Nephron (organoid): ENCODE measurements around the gene CFAP46.

Experiments
- H3K27ac Mint-ChIP-seq, 3 experiments: 2 replicates each; pipeline ENCODE4 v1.8.0; 2020; ENCODE audit warnings: mixed read lengths in 3 of 3, mild to moderate bottlenecking in 2 of 3, moderate library complexity in 1 of 3
- H3K27me3 Mint-ChIP-seq: 2 replicates; pipeline ENCODE4 v1.8.0; 2021; ENCODE audit warnings: low read depth, mild to moderate bottlenecking, moderate library complexity, mixed read lengths
- H3K36me3 Mint-ChIP-seq: 2 replicates; pipeline ENCODE4 v1.8.0; 2020; ENCODE audit warnings: low read depth, mixed read lengths
- H3K4me1 Mint-ChIP-seq: 2 replicates; pipeline ENCODE4 v1.8.0; 2020; ENCODE audit warnings: mixed read lengths
- H3K4me3 Mint-ChIP-seq, 3 experiments: 2 replicates each; pipeline ENCODE4 v1.8.0; 2020; ENCODE audit warnings: mild to moderate bottlenecking in 3 of 3, mixed read lengths in 3 of 3, moderate library complexity in 2 of 3
- H3K9me3 Mint-ChIP-seq: 2 replicates; pipeline ENCODE4 v1.8.0; 2020; ENCODE audit warnings: mixed read lengths
- TF ChIP-seq, protein P1 (sequence below), 3 experiments: fragments of 200-600 bp; sonication (generic); IDR thresholded peaks; one replicate each; pipeline ENCODE4 v1.5.0; 2021; ENCODE audit warnings: antibody characterized with exemption in 3 of 3; ENCODE audit not compliant: unreplicated experiment in 3 of 3

The CFAP46 gene

DNA sequence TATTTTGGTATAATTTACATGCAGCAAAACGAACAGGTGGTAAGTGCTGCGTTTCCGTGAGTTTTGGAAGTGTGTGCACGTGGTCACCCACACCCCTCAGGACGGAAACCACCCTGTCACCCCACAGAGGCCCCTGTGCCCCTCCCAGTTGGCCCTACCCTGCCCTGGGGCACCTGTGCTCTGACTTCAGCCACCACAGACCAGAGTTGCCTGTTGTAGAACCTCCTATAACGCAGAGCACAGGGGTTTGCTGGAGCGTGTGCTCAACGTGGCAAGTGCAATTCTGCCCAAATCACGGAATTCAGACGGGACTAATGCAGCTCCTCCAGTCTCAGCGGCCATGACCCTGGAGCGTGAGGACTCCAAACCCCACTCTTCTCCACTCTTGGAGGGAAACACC is 9.6 kb upstream of the CFAP46 start:
- Mint-ChIP-seq H3K4me1 (no peaks in the 10 kb centered on the region), H3K27me3 (peaks cover 54% of the 10 kb centered on the region), H3K4me3 (no peak overlapping the region), H3K9me3 (no peaks in the 10 kb centered on the region), H3K27ac (no peak overlapping the region), H3K36me3 (no peaks in the 10 kb centered on the region)
- TF ChIP-seq, protein P1, sequence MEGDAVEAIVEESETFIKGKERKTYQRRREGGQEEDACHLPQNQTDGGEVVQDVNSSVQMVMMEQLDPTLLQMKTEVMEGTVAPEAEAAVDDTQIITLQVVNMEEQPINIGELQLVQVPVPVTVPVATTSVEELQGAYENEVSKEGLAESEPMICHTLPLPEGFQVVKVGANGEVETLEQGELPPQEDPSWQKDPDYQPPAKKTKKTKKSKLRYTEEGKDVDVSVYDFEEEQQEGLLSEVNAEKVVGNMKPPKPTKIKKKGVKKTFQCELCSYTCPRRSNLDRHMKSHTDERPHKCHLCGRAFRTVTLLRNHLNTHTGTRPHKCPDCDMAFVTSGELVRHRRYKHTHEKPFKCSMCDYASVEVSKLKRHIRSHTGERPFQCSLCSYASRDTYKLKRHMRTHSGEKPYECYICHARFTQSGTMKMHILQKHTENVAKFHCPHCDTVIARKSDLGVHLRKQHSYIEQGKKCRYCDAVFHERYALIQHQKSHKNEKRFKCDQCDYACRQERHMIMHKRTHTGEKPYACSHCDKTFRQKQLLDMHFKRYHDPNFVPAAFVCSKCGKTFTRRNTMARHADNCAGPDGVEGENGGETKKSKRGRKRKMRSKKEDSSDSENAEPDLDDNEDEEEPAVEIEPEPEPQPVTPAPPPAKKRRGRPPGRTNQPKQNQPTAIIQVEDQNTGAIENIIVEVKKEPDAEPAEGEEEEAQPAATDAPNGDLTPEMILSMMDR (IDR thresholded peaks at IDR 0.05; ENCODE audit: unreplicated experiment in 3 of 3): no peak

DNA sequence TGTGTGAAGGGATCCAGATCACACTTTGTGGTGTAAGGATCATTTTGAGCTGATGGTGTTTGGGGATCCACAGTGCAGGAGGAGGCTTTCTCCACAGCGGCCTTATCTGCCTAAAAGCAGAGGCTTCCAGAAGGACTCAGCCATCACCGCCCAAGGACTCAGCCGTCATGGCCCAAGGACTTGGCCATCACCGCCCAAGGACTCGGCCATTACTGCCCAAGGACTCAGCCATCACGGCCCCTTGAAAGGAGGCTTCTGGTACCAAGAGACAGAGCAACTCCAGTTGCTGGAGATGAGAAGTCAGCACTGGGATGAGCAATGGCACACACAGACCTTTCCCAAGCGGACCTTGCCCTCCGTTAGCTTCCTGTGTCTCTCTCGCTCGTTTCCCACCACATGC is 6.0 kb upstream of the CFAP46 start:
- Mint-ChIP-seq H3K4me3 (no peak overlapping the region), H3K27ac (no peak overlapping the region), H3K36me3 (no peaks in the 10 kb centered on the region), H3K4me1 (no peaks in the 10 kb centered on the region), H3K9me3 (no peaks in the 10 kb centered on the region), H3K27me3 (peaks cover 49% of the 10 kb centered on the region)
- TF ChIP-seq, protein P1 (IDR thresholded peaks at IDR 0.05; ENCODE audit: unreplicated experiment in 3 of 3): no peak

DNA sequence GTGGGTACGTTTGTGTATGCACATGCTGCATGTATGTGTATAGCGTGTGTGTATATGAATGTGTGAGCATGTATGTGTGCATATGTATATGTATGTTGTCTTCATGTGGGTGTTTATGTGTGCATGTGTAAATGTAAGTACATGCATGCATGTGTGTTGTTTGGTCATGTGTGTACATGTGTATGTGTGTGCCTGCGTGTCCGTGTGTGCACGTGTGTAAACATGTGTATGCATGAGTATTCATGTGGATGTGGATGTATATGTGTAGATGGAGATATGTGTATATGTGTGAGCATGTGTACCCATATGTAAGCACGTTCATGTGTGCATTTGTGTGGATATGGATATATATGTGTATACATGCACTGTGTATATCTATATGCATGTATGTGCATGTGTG is 5.5 kb upstream of the CFAP46 start:
- TF ChIP-seq, protein P1 (IDR thresholded peaks at IDR 0.05; ENCODE audit: unreplicated experiment in 3 of 3): no peak
- no peaks in the 10 kb centered on the region for H3K36me3 Mint-ChIP-seq
- peaks cover 1% of the 10 kb centered on the region for H3K4me1 Mint-ChIP-seq
- no peak overlapping the region for H3K4me3 Mint-ChIP-seq
- H3K27ac Mint-ChIP-seq: no peak overlapping the region
- peaks cover 44% of the 10 kb centered on the region for H3K27me3 Mint-ChIP-seq
- H3K9me3 Mint-ChIP-seq: no peaks in the 10 kb centered on the region

DNA sequence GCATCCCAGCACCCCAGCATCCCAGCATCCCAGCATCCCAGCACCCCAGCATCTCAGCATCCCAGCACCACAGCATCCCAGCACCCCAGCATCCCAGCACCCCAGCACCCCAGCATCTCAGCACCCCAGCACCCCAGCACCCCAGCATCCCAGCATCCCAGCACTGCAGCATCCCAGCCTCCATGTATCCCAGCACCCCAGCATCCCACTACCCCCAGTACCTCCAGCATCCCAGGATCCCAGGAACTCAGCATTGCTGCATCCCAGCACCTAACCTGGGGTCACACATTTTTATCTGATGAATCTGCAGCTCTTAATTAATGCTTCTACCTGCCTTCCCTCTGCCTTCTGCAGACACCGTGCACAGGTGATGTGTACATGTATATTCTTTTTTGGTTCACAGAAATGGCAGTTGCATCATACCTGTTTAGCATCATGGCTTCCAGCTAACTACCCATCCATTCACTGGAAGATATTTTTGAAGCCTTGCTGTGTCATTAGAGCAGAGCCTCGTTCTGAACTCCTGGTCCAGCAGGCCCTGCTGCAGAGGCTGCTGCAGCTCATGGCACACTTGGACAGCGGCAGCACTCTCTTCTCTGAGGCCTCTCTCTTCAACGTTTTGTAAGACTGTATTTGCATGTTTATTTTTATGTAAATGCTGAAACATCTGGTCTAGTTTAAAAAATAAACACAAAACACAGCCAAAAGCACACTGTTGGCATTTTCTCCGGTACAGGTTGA is 4.6 kb upstream of the CFAP46 start:
- Mint-ChIP-seq H3K9me3 (no peaks in the 10 kb centered on the region), H3K27ac (no peak overlapping the region), H3K4me1 (peaks cover 5% of the 10 kb centered on the region), H3K27me3 (peaks cover 38% of the 10 kb centered on the region), H3K36me3 (no peaks in the 10 kb centered on the region), H3K4me3 (no peak overlapping the region)
- TF ChIP-seq, protein P1 (IDR thresholded peaks at IDR 0.05; ENCODE audit: unreplicated experiment in 3 of 3): no peak

DNA sequence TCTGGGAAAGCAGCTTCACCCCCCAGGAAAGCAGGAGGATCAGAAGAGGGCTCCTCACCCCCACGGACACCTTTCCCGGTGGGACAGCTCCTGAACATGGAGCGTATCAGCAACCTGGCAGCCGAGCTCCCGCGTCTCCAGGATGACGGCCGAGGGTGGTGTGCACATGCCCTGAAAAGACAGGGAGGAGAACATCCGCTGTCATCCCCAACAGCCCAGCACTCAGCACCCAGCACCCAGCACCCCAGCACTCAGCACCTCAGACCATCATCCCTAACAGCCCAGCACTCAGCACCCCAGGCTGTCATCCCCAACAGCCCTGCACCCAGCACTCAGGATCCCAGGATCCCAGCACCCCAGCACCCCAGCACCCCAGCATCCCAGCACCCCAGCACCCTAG is 3.9 kb upstream of the CFAP46 start:
- no peaks in the 10 kb centered on the region for H3K36me3 Mint-ChIP-seq
- peaks cover 5% of the 10 kb centered on the region for H3K4me1 Mint-ChIP-seq
- TF ChIP-seq, protein P1 (IDR thresholded peaks at IDR 0.05; ENCODE audit: unreplicated experiment in 3 of 3): no peak
- peaks cover 38% of the 10 kb centered on the region for H3K27me3 Mint-ChIP-seq
- no peak overlapping the region for H3K27ac Mint-ChIP-seq
- no peaks in the 10 kb centered on the region for H3K9me3 Mint-ChIP-seq
- no peak overlapping the region for H3K4me3 Mint-ChIP-seq

DNA sequence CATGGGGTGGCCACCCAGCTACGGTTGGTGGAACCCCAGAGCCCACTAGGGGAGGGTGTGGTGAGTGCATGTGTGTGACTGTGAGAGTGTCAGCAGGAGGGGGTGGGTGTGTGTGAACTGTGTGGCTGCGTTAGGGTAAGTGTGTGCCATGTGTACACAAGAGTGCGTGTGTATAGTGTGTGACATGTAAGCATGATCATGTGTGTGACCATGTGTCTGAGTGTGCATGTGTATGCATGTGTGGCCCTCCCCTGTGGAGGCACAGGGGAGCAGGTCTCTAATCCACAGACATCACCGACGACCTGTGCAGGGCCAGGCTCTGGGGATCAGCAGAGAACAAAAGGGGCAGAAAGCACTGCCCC is 3.5 kb upstream of the CFAP46 start:
- H3K27ac Mint-ChIP-seq: no peak overlapping the region
- peaks cover 5% of the 10 kb centered on the region for H3K4me1 Mint-ChIP-seq

More for the DNA sequence above, 3.5 kb upstream of the CFAP46 start:
- Mint-ChIP-seq H3K27me3 (peaks cover 37% of the 10 kb centered on the region), H3K4me3 (no peak overlapping the region), H3K9me3 (no peaks in the 10 kb centered on the region), H3K36me3 (no peaks in the 10 kb centered on the region)
- TF ChIP-seq, protein P1 (IDR thresholded peaks at IDR 0.05; ENCODE audit: unreplicated experiment in 3 of 3): no peak
